Ishikawa (cell line): ENCODE measurements around the gene MPDZ.

Experiments used
- CEBPB ChIP-seq: IDR thresholded peaks from 2 replicates; pipeline ENCODE4 v1.6.1; 2012
- CREB1 ChIP-seq: IDR thresholded peaks from 2 replicates; pipeline ENCODE4 v1.6.1; 2012; ENCODE audit warnings: low read depth
- EGR1 ChIP-seq: IDR thresholded peaks from 2 replicates; pipeline ENCODE4 v1.6.1; 2012
- EP300 ChIP-seq: IDR thresholded peaks from 2 replicates; pipeline ENCODE4 v1.6.1; 2012; ENCODE audit warnings: borderline replicate concordance
- FOXM1 ChIP-seq: IDR thresholded peaks from 2 replicates; pipeline ENCODE4 v1.6.1; 2012; ENCODE audit warnings: low read depth, borderline replicate concordance
- NFIC ChIP-seq: IDR thresholded peaks from 2 replicates; pipeline ENCODE4 v1.6.1; 2012
- RAD21 ChIP-seq: IDR thresholded peaks from 2 replicates; pipeline ENCODE4 v1.6.1; 2012; ENCODE audit warnings: low read depth
- TAF1 ChIP-seq: IDR thresholded peaks from 2 replicates; pipeline ENCODE4 v1.6.1; 2012; ENCODE audit warnings: low read depth, mild to moderate bottlenecking
- TCF12 ChIP-seq: IDR thresholded peaks from 2 replicates; pipeline ENCODE4 v1.6.1; 2012; ENCODE audit warnings: low read depth
- TEAD4 ChIP-seq: IDR thresholded peaks from 2 replicates; pipeline ENCODE4 v1.6.1; 2012
- USF1 ChIP-seq: IDR thresholded peaks from 2 replicates; pipeline ENCODE4 v1.6.1; 2012
- YY1 ChIP-seq: IDR thresholded peaks from 2 replicates; pipeline ENCODE4 v1.6.1; 2012; ENCODE audit warnings: low read depth
- ZBTB7A ChIP-seq: IDR thresholded peaks from 2 replicates; pipeline ENCODE4 v1.6.1; 2012; ENCODE audit warnings: low read depth
- TF ChIP-seq, protein P1 (sequence below): IDR thresholded peaks from 2 replicates; pipeline ENCODE4 v1.6.1; 2012
- TF ChIP-seq, protein P2 (sequence below): IDR thresholded peaks from 2 replicates; pipeline ENCODE4 v1.6.1; 2012; ENCODE audit warnings: low read depth, mild to moderate bottlenecking

The MPDZ gene

DNA sequence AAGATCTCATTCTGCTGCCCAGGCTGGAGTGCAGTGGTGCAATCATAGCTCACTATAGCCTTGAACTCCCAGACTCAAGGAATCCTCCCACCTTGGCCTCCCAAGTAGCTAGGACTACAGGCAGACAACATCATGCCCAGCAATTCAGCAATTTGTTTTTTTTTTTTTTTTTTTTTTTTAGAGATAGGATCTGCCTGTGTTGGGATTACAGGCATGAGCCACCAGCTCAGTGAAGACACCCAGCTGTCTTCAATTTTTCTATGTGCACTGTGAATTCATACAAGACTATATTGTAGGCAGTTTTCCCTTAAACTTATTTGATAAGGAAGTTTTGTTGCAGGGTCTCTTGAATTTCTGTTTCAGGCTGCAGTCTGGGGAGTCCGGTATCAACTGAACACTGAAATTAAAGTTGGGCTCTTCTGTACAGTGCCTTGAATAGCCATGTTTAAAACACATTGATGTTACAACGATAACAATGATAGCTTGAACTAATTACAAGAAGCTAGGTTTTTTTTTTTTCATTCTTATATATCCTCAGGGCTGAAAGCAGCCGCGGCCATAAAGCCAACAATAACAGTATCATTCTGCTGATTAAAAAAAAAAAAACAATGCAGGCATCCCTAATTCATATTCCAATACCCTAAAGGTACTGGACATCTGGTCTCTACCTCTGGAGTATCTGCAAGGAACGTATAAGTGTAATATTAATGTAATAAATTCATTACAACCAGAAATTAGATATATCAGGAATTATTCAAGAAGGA lies 63.5 kb downstream of the MPDZ start:
- TF ChIP-seq EP300, result no peak
- TF ChIP-seq FOXM1, result no peak
- TF ChIP-seq TAF1, result no peak
- TF ChIP-seq YY1, result no peak
- no peak for TF ChIP-seq NFIC
- TF ChIP-seq USF1, result no peak
- no peak for TF ChIP-seq TCF12
- no peak for TF ChIP-seq EGR1
- TF ChIP-seq CEBPB, result no peak
- no peak for TF ChIP-seq TEAD4
- no peak for TF ChIP-seq CREB1
- TF ChIP-seq, protein P1, sequence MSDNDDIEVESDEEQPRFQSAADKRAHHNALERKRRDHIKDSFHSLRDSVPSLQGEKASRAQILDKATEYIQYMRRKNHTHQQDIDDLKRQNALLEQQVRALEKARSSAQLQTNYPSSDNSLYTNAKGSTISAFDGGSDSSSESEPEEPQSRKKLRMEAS, result no peak
- TF ChIP-seq, protein P2, sequence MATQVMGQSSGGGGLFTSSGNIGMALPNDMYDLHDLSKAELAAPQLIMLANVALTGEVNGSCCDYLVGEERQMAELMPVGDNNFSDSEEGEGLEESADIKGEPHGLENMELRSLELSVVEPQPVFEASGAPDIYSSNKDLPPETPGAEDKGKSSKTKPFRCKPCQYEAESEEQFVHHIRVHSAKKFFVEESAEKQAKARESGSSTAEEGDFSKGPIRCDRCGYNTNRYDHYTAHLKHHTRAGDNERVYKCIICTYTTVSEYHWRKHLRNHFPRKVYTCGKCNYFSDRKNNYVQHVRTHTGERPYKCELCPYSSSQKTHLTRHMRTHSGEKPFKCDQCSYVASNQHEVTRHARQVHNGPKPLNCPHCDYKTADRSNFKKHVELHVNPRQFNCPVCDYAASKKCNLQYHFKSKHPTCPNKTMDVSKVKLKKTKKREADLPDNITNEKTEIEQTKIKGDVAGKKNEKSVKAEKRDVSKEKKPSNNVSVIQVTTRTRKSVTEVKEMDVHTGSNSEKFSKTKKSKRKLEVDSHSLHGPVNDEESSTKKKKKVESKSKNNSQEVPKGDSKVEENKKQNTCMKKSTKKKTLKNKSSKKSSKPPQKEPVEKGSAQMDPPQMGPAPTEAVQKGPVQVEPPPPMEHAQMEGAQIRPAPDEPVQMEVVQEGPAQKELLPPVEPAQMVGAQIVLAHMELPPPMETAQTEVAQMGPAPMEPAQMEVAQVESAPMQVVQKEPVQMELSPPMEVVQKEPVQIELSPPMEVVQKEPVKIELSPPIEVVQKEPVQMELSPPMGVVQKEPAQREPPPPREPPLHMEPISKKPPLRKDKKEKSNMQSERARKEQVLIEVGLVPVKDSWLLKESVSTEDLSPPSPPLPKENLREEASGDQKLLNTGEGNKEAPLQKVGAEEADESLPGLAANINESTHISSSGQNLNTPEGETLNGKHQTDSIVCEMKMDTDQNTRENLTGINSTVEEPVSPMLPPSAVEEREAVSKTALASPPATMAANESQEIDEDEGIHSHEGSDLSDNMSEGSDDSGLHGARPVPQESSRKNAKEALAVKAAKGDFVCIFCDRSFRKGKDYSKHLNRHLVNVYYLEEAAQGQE, result no peak
- TF ChIP-seq ZBTB7A, result no peak
- TF ChIP-seq RAD21, result no peak

GRCh38 chr9:13213998-13214397 lies 65.5 kb downstream of the MPDZ start:
- TF ChIP-seq YY1 (no peak), RAD21 (no peak), TEAD4 (no peak), CREB1 (no peak), EP300 (no peak), USF1 (no peak), FOXM1 (no peak), TAF1 (no peak)
- TF ChIP-seq, protein P1, result no peak

GRCh38 chr9:13213337-13213736 lies 66.2 kb downstream of the MPDZ start:
- TF ChIP-seq RAD21 (peak; percentile 31), YY1 (no peak)

GRCh38 chr9:13210306-13210705 lies 69.2 kb downstream of the MPDZ start:
- no peak for TF ChIP-seq EGR1
- TF ChIP-seq RAD21, result no peak
- TF ChIP-seq CREB1, result no peak
- TF ChIP-seq TCF12, result no peak

- no peak for TF ChIP-seq CEBPB
- no peak for TF ChIP-seq TCF12
- TF ChIP-seq TAF1, result no peak
These were observed 70.0 kb downstream of the MPDZ start for GRCh38 chr9:13209498-13209897.

- TF ChIP-seq EP300 (no peak), CEBPB (peak; percentile 80), EGR1 (no peak)
- TF ChIP-seq, protein P2, result no peak
These were observed 73.7 kb downstream of the MPDZ start for GRCh38 chr9:13205824-13206223.

DNA sequence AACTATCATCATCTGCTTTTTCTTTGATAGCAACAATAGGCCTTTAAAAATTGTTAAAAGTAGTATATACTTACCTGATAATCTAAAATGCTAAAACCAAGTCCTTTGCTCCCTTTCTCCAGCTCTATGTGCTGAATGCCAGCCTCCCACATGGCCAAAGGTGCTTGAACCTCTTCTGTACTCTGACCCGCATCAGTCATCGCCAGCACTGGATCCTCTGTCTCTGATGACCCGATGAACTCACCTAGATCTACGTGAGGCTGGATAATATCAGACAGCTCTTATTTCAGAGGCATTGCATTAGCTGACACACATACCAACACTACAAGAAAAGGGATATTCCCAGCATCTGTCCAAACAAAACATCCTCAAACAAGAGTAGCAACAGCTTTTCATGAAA lies 89.5 kb downstream of the MPDZ start:
- TF ChIP-seq RAD21, result no peak
- no peak for TF ChIP-seq YY1
- TF ChIP-seq TAF1, result no peak
- TF ChIP-seq USF1, result no peak
- no peak for TF ChIP-seq CREB1
- TF ChIP-seq EGR1, result no peak
- no peak for TF ChIP-seq ZBTB7A
- TF ChIP-seq TCF12, result no peak
